GM10248 (cell line): Measurements from ENCODE around the gene KCTD17.

Experiments
- CTCF ChIA-PET: fragments of 300-600 bp; sonication (Branson Sonifier 250); formaldehyde crosslinking; extraction: SDS; loops from one replicate; lab custom pipeline; 2021; ENCODE audit warnings: antibody characterized with exemption; lab: Yijun Ruan, JAX
- POLR2A ChIA-PET: fragments of 350-650 bp; sonication (Branson Sonifier 250); formaldehyde crosslinking; extraction: SDS; loops from one replicate; lab custom pipeline; 2020; ENCODE audit warnings: antibody characterized with exemption; lab: Yijun Ruan, JAX
- DNase-seq: peaks from one replicate; pipeline ENCODE4 v3.0.0; 2012; ENCODE audit errors: extremely low spot score
- TF ChIP-seq, protein P1 (sequence below): IDR thresholded peaks from 2 replicates; pipeline ENCODE4 v1.5.1; 2012; ENCODE audit warnings: mild to moderate bottlenecking, low read depth; ENCODE audit errors: extremely low read depth, missing control alignments, control extremely low read depth

Gene KCTD17

DNA sequence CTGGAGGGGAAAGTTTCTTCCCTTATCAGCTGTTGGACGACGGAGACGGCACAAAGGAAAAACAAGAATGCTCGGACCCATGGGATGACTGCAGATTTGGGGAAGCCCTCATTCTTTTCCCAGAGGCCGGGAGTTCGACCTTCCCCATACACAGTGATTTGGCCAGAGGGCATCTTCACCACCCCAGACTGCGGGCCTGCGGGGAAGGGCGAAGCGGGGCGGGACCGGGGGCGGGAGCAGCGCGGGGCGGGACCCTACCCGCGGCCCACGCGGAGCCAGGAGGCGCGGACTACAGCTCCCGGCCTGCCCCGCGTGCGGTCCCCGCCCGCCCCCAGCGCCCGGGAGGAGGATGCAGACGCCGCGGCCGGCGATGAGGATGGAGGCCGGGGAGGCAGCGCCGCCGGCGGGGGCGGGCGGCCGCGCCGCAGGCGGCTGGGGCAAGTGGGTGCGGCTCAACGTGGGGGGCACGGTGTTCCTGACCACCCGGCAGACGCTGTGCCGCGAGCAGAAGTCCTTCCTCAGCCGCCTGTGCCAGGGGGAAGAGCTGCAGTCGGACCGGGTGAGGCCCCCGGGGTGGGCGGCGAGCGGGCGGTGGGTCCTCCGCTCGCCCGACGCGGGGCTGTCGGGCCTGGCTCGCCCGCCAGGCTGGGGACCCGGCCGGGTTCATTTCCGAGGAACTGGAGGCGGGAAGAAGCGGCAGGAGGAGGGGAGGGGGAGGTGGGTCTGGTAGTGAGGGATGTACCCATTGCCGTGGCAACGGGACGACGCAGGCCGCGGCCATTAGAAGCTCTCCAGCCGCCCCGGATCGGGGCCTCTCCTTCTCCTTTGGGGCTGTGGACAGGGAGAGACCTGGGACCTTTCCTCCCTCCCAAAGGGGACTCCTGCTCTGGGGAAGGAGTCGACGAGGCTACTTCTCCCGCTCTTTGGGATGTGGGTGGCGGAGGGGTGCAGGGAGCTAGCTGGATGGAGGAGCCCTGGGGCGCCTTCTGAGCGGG lies at the start of gene KCTD17:
TSS of gene KCTD17 (plus strand) at position 352 of the 995 bp plus-strand sequence. CDS start at position 371, 19 bp downstream.
- ChIA-PET CTCF (interaction anchor here (1.1 to 2.3 kb wide), 3 partner anchors 25 to 148 kb away, joined by 3 to 8 read pairs (median 4); partner anchors contain the start of genes MPST and TST), POLR2A (no interaction called here)
- DNase-seq, result peak; percentile 96
- TF ChIP-seq, protein P1, sequence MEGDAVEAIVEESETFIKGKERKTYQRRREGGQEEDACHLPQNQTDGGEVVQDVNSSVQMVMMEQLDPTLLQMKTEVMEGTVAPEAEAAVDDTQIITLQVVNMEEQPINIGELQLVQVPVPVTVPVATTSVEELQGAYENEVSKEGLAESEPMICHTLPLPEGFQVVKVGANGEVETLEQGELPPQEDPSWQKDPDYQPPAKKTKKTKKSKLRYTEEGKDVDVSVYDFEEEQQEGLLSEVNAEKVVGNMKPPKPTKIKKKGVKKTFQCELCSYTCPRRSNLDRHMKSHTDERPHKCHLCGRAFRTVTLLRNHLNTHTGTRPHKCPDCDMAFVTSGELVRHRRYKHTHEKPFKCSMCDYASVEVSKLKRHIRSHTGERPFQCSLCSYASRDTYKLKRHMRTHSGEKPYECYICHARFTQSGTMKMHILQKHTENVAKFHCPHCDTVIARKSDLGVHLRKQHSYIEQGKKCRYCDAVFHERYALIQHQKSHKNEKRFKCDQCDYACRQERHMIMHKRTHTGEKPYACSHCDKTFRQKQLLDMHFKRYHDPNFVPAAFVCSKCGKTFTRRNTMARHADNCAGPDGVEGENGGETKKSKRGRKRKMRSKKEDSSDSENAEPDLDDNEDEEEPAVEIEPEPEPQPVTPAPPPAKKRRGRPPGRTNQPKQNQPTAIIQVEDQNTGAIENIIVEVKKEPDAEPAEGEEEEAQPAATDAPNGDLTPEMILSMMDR, result no peak

GRCh38 chr22:37001826-37002225 lies 49.7 kb upstream of the KCTD17 start:
- POLR2A ChIA-PET, result no interaction called here
- CTCF ChIA-PET, result interaction anchor here (1.0 kb wide), 1 partner anchor 28 kb away, joined by 3 read pairs; no protein-coding TSS in a partner anchor
- DNase-seq, result no peak
- TF ChIP-seq, protein P1, result no peak

GRCh38 chr22:37002633-37003032 lies 48.9 kb upstream of the KCTD17 start:
- DNase-seq, result no peak
- POLR2A ChIA-PET, result no interaction called here
- TF ChIP-seq, protein P1, result no peak
- CTCF ChIA-PET, result interaction anchor here (0.7 to 1.8 kb wide), 3 partner anchors 22 to 146 kb away, joined by 3 to 4 read pairs (median 3); no protein-coding TSS in a partner anchor

DNA sequence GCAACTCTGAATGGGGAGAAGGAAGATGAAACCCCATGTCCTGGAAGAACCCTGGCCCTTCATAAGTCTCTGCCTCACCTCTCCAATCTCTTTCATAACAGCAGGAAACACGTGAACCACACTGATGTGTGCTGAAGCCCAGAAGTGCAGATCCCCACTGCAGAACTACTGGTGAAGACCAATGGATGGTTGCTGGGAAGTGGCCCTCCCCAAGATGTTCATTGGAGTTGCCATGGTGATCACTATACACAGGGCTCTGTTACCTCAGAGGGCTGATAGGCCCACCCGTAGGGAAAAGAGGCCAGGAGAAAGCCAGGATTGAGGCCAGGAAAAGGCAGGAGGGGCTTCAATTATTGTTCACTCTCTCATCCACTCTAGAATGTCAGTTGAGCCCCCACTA lies 43.9 kb upstream of the KCTD17 start:
- ChIA-PET CTCF (interaction anchor here (1.5 to 2.9 kb wide), 4 partner anchors 13 to 226 kb away, joined by 3 to 9 read pairs (median 6); no protein-coding TSS in a partner anchor), POLR2A (no interaction called here)
- TF ChIP-seq, protein P1, result no peak
- DNase-seq, result no peak

DNA sequence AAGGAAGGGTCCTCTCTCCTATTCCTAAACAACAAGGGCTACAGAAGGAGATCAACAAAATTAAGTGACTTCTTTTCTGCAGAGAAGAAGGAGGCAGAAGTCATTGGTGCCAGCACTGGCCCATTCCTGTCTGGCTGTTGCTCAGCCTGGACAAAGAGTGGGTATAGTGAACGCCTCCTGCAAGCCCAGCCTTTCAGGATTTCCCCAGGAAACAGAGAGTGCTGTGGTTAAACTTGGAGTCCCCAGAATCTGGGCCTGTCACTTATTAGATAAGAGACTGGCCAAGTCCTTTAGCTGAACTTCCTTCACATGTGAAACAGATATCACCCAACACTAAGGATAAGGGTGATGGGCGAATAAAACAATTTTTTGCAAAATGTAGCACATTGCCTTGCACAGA lies 43.2 kb upstream of the KCTD17 start:
- DNase-seq, result no peak
- TF ChIP-seq, protein P1, result no peak
- CTCF ChIA-PET, result interaction anchor here (1.1 to 2.0 kb wide), 3 partner anchors 9 to 31 kb away, joined by 3 to 7 read pairs (median 6); no protein-coding TSS in a partner anchor
- POLR2A ChIA-PET, result no interaction called here

- DNase-seq, result no peak
- TF ChIP-seq, protein P1, result no peak
- ChIA-PET CTCF (interaction anchor here (1.0 to 2.0 kb wide), 4 partner anchors 8 to 32 kb away, joined by 3 to 7 read pairs (median 4); no protein-coding TSS in a partner anchor), POLR2A (no interaction called here)
Measured at GRCh38 chr22:37009490-37009889, 42.1 kb upstream of the KCTD17 start.
